Fibroblast of peridontal ligament (primary cell): ENCODE data around the gene HDDC2.
"Not testable (repeated sequence)": the region's sequence is repeated elsewhere in the genome, so short reads cannot be mapped to it uniquely, and the experiment has no call there.

Experiments
- DNase-seq: peaks from one replicate; pipeline ENCODE4 v3.0.0-alpha.2; 2010; ENCODE audit errors: extremely low read depth

HDDC2 gene

DNA sequence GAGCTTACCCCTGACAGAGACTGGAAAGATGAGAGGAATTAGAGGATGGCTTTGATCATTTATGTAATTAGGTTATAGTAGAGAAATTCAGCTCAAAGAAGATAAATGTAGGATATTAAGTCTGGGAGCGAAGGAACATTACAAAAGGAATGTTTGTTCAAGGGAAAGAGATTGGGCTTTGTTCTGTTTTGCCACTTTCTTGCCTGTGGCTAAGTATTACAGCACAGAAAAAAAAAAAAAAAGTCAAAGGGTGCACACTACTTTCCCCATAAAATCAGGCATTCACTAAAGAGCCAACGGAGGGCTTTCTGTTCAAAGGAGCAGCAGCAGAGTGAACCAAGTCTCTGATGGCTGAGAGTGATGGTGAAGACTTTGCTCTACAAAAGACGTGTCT, 5.0 kb upstream of the HDDC2 start:
- DNase-seq: no peak

DNA sequence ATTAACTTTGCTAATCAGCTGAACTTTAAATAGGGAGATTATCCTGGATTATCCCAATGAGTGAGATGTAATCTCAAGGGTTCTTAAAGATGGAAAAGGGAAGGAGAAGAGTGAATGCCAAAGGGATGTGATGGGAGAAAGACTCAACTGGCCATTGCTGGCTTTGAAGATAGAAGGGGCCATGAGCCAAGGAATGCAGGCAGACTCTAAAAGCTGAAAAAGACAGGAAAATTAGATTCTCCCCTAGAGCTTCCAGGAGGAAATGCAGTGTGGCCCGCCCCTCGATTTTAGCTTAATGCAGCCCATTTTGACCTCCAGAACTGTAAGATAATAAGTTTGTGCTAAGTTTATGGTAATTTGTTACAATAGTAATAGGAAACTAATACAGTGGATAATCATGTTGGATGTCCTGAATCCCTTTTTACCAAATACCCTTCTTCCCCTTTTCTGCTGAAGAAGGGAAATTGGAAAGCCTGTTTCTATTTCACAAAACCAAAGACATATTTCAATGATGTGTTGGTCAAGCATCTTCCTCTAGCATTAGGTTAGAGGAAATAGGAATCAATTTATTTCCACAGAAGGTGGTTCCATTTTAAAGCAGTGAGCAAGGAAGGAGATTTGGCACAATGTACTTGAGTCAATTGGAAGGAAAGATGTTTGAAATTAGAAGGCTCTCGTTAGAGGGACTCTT, 3.3 kb upstream of the HDDC2 start:
- DNase-seq: no peak

DNA sequence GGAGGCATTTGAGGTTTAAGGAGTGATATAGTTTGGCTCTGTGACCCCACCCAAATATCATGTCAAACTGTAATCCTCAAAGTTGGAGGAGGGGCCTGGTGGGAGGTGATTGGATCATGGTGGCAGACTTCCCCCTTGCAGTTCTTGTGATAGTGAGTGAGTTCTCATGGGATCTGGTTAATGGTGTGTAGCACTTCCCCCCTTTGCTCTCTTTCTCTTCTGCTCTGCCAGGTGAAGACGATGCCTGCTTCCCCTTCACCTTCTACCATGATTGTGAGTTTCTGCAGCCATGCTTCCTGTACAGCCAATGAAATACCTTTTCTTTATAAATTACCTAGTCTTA, 1.7 kb upstream of the HDDC2 start:
- no peak for DNase-seq

DNA sequence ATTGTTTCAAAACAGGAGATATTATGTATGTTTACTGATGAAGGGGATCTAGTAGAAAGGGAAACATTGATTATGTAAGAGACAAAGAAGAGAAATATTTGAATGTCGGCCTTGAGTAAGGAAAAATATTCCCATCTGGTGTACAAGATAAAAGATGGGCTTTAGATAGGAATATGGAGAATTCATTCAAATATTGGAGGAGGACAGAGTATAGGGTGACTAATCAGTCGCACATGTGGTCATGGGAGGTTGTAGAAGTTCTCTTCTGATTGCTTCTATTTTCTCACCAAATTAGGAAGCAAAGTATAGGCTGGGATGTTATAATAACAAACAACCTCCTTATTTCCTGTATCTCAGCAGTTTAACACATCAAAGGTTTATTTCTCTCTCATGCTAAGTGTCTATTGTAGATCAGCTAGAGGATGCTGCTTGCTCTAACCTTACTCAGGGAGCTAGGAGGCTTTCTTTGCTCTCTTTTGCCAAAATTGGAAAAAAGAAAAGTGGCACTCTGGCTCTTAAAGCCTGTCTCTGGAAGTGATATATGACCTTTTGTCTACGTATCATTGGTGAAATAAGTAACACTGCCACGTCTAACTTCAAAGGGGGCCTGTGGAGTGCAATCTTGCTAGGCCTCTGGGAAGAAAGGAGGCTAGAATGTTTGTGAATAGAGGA, 1.2 kb upstream of the HDDC2 start:
- DNase-seq: no peak

DNA sequence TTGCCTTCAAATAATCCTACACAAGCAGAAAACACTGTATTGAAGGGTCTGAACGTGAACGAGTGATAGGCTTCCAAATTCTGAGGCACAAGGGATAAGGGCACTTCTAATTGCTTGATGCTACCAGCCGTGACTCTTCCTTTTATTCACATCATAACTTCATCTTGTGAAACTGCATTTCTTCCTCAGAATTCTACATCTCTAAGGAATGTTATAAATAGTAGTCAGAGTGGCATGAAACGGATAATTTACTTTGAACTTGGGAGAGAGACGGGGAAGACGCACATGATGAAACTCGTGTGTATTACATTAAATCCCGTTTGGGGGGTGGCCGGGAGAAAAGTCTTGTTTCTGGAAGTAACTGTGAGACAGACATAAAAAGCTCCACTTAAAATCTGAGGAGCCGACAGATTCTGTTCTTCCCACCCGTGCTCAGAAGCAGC, 754 bp downstream of the HDDC2 start:
- DNase-seq: peak; percentile 66

DNA sequence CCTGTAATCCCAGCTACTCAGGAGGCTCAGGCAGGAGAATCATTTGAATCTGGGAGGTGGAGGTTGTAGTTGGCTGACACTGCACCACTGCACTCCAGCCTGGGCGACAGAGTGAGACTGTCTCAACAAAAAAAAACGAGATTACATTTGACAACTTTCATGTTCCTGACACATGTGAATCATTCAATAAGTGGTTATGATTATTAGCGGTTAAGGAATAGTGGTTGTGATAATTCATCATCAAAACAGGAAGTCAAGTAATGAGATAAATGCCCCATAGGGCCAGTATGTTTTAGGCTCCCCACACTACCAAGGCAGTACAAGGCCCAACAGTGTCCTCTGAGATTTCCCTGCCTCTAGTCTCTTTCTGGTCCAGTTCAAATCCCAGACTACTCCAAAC, 2.5 kb downstream of the HDDC2 start:
- no peak for DNase-seq

DNA sequence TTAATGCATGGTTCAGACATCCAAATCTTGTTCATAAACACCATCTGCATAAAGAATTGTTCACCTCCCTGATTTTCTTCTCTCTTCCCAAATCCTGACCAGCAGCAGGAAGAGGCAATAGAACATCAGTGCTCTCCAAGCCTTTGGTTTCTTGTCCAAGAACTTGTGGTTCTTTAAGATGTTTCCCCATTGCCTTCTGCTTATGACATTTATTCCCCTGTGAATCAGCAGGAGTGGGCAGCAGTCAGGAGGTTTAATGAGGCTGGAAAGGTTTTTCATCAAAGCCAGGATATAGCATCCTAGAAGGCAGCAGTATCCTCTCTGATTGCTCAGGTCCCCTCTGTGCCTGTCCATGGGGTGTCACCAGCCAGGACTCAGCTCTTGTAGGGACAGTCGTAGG, 5.3 kb downstream of the HDDC2 start:
- DNase-seq: no peak

DNA sequence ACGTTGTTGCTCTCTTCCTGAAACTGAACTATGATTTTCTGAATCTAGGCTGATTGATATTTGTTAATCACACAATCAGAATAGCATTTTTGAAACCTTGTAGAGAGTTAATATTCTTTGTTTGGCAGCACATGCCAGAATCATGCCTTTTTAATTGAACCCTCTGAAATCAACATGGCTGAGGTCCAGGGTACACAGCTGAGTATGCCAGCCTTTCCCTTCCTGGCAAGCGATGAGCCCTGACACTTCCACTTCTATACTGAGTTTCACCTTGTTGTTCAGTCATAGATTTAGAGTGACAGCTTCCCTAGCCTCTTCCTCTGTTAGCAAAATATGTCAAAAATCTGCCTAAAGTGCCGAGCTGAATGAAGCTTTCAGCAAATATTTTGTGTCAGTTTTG, 6.8 kb downstream of the HDDC2 start:
- no peak for DNase-seq

DNA sequence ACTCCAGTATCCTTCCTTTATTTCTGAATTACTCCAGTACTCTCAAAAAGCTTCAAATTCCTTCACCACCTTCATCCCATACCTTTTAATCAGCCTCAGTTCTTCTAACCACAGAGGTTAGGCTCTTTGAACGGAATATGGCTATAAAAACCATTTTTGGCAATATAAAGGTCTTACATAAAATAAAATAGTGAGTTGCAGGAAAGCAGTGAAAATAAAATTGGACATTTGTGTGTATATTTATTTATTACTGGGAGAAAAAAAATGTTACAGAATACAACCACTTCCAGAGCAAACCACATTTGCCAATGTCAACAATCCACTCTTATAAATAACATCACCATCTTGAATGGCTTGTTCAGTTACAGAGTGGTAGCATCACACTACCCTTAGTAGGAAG, 7.7 kb downstream of the HDDC2 start:
- DNase-seq: peak; percentile 24

DNA sequence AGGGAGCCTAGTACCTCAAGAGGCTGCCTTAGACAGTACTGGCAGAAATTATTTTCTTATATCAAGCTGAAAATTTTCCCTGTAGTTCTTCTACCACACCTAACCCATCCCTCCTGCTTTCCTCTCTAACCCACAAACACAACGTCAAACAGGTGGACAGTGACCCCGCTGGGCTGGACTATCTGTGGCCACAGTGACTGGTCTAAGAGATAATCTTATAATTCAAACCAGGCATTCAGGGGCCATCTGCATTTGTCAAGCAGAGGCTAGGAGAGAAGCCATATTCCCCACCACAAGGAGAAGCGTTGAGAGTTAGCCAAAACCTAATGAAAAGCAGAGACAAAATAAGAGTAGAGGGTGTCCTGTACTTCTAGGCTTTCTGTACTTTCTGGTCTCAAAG, 8.2 kb downstream of the HDDC2 start:
- peak; percentile 31 for DNase-seq

DNA sequence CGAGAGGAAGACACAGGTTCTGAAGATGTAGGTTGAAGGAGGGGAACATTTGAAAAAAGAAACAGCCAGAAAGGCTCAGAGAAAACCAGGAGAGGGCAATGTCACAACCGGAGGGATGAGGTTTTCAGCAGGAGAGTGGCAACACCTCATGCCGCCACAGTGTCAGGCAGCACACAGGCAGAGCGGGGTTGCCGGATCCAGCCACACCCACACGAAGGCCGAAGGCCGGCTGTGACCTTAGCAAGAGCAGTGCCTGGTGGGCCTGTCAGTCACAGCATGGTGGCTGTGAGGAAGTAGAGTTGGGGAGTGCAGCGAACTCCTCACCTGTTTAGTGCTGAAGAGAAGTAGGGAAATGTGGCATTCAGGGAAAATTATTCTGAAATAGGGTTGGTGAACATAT, 14.0 kb downstream of the HDDC2 start:
- DNase-seq: no peak

DNA sequence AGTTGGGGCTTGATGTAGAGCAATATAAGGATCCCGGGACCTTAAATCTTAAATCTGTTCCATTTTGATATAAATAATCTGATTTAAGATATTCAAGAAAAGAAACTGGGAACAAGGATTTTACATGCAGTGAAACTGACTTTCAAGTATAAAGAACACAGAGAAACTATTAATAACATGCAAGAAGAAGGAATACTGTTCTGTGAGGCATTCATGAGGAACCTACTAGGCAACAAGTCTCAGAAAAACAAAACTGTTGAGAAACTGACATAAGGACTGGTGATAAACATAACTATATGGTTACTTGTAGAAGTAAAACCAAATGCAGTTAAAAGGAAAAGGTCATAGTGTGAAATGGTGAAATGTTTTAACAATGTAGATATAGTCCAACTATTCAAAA, 15.8 kb downstream of the HDDC2 start:
- DNase-seq: no peak

DNA sequence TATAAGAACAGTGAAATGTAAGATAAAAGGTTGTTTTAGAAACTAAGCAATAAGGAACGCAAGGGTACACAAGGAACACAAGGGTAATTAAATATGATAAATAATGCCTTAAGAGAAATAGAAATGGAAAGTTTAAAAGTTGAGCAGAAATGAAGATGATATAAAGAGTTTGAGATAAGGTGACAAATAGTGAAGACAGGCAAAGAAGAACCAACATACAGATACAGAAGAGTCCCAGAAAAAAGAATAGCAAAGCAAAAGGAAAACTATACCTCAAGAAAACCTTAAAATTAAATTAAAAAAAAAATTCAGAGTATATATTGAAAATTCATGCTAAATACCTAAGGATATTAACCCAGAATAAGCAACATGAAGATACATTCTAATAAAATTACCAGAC, 16.4 kb downstream of the HDDC2 start:
- no peak for DNase-seq

DNA sequence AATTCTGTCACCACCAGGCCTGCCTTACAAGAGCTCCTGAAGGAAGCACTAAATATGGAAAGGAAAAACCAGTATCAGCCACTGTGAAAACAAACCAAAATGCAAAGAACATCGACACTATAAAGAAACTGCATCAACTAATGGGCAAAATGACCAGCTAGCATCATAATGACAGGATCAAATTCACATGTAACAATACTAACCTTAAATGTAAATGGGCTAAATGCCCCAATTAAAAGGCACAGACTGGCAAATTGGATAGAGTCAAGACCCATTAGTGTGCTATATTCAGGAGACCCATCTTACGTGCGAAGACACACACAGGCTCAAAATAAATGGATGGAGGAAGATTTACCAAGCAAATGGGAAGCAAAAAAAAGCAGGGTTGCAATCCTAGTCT, 19.3 kb downstream of the HDDC2 start:
- not testable (repeated sequence) for DNase-seq

DNA sequence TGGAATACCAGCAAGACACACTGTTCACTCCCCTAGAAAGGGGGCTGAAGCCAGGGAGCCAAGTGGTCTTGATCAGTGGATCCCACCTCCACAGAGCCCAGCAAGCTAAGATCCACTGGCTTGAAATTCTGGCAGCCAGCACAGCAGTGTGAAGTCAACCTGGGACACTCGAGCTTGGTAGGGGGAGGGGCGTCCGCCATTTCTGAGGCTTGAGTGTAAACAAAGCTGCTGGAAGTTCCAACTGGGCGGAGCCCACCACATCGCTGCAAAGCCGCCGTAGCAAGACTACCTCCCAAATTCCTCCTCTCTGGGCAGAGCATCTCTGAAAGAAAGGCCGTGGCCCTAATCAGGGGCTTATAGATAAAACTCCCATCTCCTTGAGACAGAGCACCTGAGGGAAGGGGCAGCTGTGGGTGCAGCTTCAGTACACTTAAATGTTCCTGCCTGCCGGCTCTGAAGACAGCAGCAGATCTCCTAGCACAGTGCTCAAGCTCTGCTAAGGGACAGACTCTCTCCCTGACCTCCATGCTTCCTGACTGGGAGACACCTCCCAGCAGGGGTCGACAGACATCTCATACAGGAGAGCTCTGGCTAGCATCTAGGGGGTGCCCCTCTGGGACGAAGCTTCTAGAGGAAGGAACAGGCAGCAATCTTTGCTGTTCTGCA, 21.3 kb downstream of the HDDC2 start:
- not testable (repeated sequence) for DNase-seq

DNA sequence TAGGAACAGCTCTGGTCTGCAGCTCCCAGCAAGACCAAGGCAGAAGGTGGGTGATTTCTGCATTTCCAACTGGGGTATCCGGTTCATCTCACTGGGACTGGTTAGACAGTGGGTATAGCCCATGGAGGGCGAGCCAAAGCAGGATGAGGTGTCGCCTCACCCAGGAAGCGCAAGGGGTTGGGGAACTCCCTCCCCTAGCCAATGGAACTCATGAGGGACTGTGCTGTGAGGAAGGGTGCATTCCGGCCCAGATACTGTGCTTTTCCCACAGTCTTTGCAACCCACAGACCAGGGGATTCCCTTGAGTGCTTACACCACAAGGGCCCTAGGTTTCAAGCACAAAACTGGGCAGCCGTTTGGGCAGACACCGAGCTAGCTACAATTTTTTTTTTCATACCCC, 21.8 kb downstream of the HDDC2 start:
- DNase-seq: no peak

DNA sequence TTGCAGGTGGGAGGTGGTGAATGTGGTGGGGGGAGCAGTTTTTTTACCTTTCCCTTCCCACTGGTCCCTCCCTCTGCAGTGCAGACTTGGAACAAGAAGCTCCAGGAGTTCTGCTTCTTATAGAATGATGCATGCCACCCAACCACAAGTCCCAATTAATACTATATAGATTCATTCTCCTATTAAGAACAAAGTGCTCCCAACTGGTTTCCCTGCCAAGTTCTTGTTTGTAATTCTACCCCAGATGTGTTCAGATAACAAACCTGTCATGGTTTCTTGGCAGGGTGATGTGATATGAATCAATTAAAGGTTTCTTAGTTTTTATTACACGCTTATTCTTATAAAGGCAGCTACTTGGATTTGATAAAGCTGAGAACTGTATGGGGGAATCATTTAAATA, 23.9 kb downstream of the HDDC2 start:
- no peak for DNase-seq

DNA sequence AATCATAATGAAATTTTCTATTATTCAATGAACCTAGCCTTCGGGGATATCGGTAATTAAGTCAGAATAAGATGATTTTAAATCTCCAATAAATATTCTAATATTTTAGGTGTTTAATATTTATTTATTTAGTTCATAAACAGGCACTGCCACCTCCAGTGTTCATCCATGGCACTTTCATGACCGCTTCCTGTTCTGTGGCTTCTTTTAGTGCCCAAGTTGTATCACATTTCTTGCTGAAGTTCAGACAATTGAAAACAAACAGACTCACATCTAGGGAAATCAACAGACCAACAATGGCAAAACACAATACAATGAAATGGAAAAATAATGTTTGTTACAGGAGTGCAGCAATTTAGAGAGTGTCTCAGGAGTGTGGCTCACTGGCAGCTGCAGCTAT, 26.0 kb downstream of the HDDC2 start:
- no peak for DNase-seq

DNA sequence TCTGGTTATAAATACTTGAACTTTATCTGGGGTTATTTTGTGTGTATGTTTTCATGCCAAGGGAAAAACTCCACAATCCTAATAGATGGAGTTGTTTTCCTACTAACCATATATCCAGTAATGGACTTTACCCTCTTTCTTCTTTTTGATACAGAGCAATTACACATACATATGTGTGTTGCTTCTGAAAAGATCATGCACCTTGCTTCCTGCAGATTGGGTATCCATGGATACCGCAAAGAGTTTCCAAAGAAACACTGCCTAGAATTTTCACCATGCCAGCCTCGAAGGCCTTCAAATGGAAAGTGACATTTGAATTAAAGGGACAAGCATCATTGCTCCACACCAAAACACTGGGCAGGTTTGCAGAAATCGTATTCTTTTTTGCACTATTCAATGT, 26.8 kb downstream of the HDDC2 start:
- DNase-seq: no peak

DNA sequence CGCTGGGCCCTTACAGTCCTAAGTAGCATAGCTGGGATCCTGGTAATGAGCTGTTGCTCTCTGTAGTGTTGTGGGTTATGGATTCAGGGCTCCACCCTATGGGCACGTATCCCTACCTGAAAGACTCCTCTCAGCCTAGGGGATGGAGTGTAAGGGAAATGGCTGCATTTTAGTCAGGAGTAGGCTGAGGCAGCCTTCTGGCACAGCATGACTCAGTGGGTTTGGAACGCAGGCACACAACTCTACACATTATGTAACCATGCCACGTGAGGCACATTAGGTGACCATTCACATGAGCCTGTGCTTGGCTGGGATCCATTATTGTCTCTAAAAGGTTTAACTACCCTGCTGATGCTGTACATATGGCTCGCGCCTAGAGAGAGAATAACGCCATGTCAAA, 27.8 kb downstream of the HDDC2 start:
- DNase-seq: no peak

DNA sequence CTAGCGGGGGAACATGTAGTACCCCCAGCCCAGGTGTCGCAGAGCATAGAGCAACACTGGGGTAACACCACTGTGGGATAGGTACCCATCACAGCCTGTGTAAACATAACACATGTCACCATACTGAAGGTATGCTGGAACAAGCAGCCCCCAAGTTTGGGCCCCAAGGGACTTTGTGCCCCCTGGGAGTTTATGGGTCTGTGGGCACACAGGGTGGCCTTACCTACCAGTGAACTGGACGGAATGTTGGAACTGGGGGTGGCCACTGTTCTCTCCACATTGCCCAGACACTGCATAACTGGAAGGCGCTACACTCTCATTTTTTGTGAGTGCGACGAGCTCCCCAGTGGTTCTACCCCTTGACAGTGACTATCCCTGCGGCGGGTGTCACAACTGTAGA, 28.5 kb downstream of the HDDC2 start:
- DNase-seq: no peak

DNA sequence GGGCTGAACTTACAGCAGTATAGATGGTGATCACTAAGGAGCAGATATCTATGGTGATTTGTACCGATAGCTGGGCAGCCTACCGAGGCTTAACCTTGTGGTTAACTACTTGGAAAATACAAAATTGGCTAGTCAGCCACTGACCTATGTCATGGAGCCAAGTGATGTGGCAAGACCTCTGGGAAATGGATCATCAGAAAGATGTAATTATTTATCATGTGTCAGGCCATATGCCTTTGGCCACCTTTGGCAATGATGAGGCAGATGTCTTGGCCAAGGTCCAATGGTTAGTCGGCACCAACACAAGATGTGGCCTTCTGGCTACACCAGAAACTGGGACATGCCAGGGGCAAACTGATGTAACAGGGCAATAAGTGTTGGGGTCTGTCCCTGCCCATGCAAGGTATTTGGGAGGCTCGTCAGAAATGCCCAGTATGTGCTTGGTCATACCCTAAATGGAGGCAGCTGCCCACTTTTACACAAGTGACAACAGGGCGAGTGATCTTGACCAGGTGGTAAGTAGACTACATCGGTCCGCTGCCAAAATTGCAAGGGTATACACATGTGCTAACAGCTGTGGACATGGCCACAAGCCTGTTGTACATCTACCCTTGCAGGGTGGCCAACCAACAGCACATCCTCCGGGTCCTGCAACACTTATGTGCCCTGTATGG, 30.1 kb downstream of the HDDC2 start:
- peak; percentile 44 for DNase-seq

DNA sequence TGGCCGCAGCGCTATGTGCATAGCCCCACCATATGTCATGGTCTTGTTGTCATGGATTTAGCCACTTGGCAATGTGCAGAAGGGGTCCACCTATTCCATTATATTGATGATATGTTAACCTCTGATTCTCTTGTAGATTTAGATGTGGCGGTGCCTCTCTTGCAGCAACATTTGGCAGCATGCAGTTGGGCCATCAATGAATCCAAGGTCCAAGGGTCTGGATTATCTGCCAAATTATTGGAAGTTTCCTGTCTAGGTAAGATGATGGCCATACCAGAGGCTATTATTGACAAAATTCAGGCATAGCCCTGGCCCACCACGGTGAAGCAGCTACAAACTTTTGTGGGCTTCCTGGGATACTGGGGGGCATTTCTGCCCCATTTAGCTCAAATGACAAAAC, 31.4 kb downstream of the HDDC2 start:
- no peak for DNase-seq
